22Rv1 (cell line): ENCODE data around the gene OAF.

Experiments used
- H3K27ac ChIP-seq: fragments of 450-650 bp; 2 replicates; pipeline ENCODE4 v1.5.1; 2017
- CTCF ChIP-seq: fragments of 450-650 bp; IDR thresholded peaks from 2 replicates; pipeline ENCODE4 v1.5.1; 2017; ENCODE audit warnings: mild to moderate bottlenecking
- ZFX ChIP-seq: fragments of 450-650 bp; IDR thresholded peaks from 2 replicates; pipeline ENCODE4 v1.6.1; 2017; ENCODE audit warnings: antibody characterized with exemption, borderline replicate concordance

The OAF gene

GRCh38 chr11:120239713-120240640 is 29.1 kb downstream of the OAF start, which contains the start of gene POU2F3:
Gene POU2F3, plus strand, starts transcription at chr11:120240140. Its CDS starts 204 bp downstream, at chr11:120240344.
- H3K27ac ChIP-seq, result no peak within 1 kb of the TSS
- TF ChIP-seq CTCF, result peak; percentile 42
- TF ChIP-seq ZFX, result no peak

GRCh38 chr11:120240866-120241265 is 30.0 kb downstream of the OAF start:
- no peak for TF ChIP-seq ZFX
- TF ChIP-seq CTCF, result no peak
- H3K27ac ChIP-seq, result no peak overlapping the region

- TF ChIP-seq ZFX (no peak), CTCF (no peak)
- H3K27ac ChIP-seq, result no peak overlapping the region
These were observed 30.4 kb downstream of the OAF start for GRCh38 chr11:120241277-120241676.

- TF ChIP-seq ZFX, result no peak
- TF ChIP-seq CTCF, result no peak
- H3K27ac ChIP-seq, result no peak overlapping the region
These were observed 32.4 kb downstream of the OAF start for GRCh38 chr11:120243221-120243620.

GRCh38 chr11:120244476-120245365 is 33.9 kb downstream of the OAF start:
- TF ChIP-seq CTCF (no peak), ZFX (no peak)
- no peak overlapping the region for H3K27ac ChIP-seq

GRCh38 chr11:120245434-120245833 is 34.6 kb downstream of the OAF start:
- no peak overlapping the region for H3K27ac ChIP-seq
- TF ChIP-seq CTCF, result no peak
- no peak for TF ChIP-seq ZFX
